ENCODE data around the gene H2BK1.

The H2BK1 gene

GRCh38 chr7:151232917-151233701 lies 22.8 kb upstream of the H2BK1 start:
- no peak for DNase-seq (ENCODE audit: low spot score)

- peak; percentile 92 for DNase-seq (ENCODE audit: low spot score)
Observed at GRCh38 chr7:151232091-151232916, 22.0 kb upstream of the H2BK1 start, which contains the start of gene CHPF2. Gene CHPF2, plus strand, starts transcription at chr7:151232483. Its CDS starts 1,529 bp downstream, at chr7:151234012.

DNA sequence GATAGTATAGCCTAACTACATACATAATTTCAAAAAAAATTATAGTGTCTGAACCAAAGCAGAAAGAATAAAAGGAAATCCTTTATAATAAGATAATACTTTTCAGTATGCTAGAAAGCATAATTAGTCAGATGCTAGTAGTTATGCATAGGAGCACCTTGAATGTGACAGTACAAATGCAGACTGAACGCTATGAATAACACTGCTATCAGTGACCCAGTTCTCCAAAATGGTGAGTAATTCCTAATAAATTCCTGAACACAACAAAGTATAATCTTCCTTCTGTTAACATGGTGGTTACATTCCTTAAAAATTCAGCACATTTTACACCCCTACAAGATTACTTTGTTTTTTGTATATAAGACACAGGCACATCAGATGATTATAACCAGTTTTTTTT lies 20.8 kb upstream of the H2BK1 start:
- DNase-seq (ENCODE audit: low spot score) = no peak

GRCh38 chr7:151229249-151229648 lies 19.0 kb upstream of the H2BK1 start:
- DNase-seq (ENCODE audit: low spot score) = no peak

DNA sequence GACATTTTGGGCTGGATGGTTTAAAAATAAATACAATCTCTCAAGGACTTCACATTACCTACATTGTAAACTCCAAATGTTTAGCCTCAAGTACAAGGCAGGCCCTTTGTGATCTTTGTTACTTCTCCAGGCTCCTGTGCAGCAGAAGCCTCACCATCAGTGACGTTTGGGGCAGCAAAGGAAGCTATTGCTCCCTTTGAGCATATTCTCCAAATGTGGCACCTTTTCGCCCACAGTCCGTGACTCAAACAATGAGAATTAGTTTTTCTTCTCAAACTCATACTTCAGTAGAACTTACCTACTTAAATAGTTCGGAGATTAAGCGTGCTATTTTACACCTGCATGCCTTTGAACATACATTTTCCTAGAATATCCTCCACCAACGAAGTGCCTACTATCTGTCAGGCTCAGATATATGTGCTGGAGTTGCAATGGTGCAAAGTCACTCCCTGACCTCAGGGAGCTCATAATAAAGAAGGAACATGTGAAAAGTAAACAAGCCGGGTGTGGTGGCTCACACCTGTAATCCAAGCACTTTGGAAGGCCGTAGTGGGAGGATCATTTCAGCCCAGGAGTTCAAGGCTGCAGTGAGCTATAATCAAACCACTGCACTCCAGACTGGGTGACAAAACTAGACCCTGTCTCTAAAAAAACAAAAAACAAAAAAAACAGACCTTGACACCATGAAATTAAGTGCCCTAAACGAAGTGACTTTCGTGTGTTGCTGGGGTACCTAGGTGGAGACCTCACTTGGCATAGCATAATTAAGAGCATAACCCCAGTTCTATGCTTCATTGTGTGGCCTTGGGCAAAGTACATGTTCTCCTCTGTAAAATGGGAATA lies 18.0 kb upstream of the H2BK1 start:
- DNase-seq (ENCODE audit: low spot score) = no peak

DNA sequence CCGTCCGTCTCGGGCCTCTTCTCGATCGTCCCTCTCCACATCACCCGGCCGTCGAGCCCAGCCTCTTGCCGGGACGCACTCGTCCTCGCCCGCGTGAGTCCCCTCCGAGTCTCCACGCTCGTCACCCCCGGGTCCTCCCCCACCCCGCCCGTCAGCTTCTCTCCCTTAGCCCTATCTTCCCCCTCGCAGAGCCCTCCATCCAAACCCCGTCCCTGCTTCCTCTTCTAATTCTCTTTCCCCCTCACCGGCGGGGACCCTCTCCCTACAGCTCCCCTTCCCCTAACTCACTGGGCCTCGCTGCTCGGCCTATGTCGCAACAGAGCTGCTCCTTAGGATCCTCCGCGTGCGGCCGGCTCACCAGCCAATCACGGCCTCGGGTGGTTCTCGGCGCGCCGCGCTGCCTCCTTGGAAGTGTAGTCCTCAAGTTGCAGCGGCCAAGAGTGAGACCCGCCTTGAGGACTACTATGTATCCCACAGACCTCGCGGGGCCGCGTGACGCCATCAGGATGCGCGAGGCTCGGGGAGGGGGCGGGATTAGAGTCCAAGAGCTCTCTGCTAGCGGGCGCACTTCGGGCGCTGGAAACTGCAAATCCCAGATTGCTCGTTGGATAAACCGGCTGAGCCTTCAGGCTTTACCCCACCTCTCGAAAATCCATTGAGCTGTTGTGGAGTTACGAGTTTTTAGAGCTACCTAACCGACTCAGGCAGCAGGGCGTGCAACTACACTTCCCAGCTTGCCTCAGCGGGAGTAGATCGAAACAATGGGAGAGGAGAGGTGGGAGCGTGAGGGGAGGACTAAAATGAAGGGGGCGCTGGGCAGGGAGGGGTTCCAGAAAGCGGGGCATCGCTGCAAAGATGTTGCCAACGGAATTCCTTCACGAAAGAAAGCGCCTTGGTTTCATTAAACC lies 16.8 kb upstream of the H2BK1 start, which contains the start of gene ABCF2:
ABCF2 (minus strand) TSS at position 331 of the 908 bp plus-strand sequence. CDS start 747 bp downstream, outside the sequence.
- peak; percentile 100 for DNase-seq (ENCODE audit: low spot score)

- no peak for DNase-seq (ENCODE audit: low spot score)
Observed at GRCh38 chr7:151226560-151226874, 16.2 kb upstream of the H2BK1 start.

- DNase-seq (ENCODE audit: low spot score) = no peak
Observed at GRCh38 chr7:151225948-151226510, 15.7 kb upstream of the H2BK1 start.

DNA sequence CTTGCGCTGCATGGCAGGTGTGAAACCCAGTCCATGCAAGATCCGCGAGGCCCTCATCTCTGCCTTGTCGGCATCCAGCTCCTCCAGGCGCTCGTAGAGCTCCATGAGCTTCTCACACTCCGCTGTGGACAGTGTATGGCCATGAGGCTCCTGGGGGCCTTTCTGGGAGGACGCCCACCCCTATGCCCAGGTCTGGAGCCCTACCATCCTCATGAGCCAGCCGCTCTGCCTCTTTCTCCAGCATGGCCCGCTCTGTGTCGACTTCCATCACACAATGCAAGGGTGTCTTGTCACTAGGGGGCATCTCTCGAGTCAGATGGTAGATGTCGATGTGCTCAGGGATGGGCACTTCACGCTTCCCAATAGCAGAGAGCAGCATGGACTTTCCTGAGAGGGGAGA lies 13.4 kb upstream of the H2BK1 start:
- DNase-seq (ENCODE audit: low spot score) = no peak

- DNase-seq (ENCODE audit: low spot score) = no peak
Observed at GRCh38 chr7:151218170-151218569, 7.9 kb upstream of the H2BK1 start.

GRCh38 chr7:151215396-151215795 lies 5.1 kb upstream of the H2BK1 start:
- no peak for DNase-seq (ENCODE audit: low spot score)

GRCh38 chr7:151213826-151214225 lies 3.5 kb upstream of the H2BK1 start:
- no peak for DNase-seq (ENCODE audit: low spot score)

GRCh38 chr7:151212626-151213025 lies 2.3 kb upstream of the H2BK1 start:
- no peak for DNase-seq (ENCODE audit: low spot score)

DNA sequence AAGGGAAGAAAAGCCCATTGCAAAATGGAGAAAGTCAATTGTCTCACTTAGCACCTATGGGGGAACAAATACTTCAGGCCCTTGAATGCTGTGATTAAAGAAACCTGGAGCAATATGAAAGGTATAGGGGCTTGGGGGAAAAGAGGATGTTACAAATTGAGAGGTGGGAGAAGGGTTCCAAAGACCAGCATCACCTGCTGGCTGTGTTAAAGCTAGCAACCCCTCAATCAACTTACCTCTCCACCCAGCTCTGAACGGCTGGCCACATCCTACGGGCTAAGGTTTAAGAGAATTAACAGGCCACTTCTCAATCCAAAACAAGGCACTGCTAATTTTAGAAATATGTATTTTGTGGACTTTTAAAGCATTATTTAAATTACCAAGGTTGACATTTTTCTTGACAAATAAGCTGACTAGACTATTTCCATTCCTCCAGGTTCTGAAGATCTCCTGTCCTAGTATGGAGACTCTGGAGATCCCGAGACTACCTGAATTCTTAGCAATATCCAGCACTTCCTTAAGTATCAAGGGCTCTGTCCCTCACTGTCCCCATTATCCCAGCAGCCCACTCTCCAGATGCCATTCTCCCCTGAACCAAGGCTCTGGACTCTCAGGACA lies 976 bp upstream of the H2BK1 start:
- DNase-seq (ENCODE audit: low spot score) = no peak

DNA sequence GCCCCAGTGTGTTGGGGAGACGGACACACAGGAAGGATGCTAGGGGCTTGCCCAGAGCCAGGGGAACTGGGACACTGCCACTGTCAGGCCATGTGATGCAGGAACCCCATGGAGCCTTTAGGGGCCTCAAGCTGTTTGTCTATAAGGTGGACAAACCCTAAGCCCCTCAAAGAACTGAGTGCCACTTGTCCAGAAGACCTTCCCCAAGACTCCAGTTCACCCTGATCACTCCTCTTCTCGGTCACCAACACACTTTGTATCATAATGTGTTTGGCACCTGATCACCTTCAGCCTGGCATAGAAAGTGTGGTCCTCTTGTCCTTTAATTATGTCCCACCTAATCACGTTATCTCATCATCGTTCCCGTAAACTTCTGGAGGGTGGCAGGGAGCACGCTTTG lies 700 bp downstream of the H2BK1 start:
- DNase-seq (ENCODE audit: low spot score) = no peak

- no peak for DNase-seq (ENCODE audit: low spot score)
Observed at GRCh38 chr7:151208253-151208862, 1.9 kb downstream of the H2BK1 start.

- no peak for DNase-seq (ENCODE audit: low spot score)
Observed at GRCh38 chr7:151207804-151208203, 2.5 kb downstream of the H2BK1 start.

DNA sequence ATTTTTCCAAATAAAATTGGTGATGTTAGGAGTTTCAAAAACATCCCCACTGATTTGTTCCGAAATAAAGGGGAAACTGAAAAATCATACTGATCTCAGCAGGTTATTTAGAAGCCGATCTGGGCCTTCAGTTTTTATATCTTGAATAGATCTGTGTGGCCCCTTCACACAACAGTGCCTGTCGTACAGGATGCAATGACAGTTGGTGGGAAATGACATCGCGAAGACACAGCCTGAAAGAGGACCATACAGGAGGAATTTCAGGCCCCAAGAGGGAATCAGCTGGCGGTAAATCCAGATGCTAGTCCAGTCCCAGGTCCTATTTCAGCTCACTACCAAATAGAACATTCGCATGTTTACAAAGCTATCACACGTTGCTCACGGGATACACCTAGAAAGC lies 3.0 kb downstream of the H2BK1 start:
- DNase-seq (ENCODE audit: low spot score) = no peak

DNA sequence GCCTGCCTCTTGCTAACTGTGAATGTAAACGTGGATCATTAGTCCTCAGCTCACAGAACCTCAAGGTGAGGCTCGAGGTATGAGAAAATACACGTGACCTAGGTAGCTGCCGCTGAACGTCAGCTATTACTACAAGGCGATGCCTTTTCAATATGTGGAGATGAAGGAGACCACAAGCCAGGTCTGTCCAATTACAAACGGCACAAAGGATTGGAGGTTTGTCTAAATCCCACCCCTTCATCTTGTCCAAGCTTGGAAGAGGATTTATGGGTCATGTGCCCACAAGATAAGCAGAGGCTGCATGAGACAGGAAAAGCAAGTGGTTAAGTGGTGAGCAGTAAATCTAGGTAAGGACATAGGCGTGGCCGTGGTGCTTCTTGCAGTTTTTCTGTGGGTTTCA lies 3.4 kb downstream of the H2BK1 start:
- DNase-seq (ENCODE audit: low spot score) = no peak

DNA sequence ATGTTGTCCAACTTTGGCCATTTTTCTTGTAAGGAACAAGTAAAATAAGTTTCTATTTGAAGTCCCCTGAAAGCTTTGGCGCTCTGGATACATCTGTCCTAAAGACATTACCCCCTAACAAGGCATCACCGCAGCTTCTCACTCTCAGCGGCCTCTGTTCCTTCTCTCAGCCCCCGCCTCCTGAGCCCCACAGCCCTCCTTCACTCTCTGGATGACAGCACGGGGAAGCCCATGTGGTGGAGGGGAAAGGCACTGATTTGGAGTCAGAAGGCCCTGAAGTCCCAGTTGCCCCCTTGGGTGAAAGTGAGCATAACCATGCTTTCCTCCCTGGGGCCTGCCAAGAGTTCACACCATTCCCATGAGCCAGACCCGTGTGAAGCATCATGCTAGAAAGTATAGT lies 4.6 kb downstream of the H2BK1 start:
- no peak for DNase-seq (ENCODE audit: low spot score)

Measured in left forelimb (tissue), 1 donor.